Measurements from ENCODE around the gene TOGARAM2.

DNA sequence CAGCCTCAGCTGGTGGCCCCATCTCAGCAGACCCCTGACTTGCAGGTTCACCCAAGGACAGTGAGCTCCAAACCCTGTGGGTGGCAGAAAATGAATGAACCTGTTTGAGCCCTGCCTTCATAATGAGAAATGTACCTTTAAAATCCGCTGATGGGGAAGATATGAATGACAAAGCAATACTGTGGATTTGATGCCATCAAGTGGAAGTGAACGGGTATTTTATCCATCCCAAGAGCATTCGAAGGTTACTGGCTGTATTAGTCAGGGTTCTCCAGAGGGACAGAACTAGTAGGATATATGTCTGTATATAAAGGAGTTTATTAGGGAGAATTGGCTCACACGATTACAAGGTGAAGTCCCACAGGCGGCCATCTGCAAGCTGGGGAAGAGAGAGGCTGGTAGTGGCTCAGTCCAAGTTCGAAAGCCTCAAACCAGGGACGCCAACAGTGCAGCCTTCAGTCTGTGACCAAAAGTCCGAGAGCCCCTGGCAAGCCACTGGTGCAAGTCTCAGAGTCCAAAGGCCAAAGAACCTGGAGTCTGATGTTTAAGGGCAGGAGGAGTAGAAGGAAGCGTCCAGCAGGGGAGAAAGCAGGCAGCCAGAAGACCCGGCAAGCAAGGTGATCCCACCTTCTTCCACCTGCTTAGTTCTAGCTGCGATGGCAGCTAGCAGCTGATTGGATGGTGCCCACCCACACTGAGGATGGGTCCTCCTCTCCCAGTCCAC, 32.1 kb downstream of the TOGARAM2 start:
- TF ChIP-seq RAD21 (IDR thresholded peaks at IDR 0.05; ENCODE audit: low read depth) (peak; percentile 45; the same call in 1 of the 2 replicates), EP300 (IDR thresholded peaks at IDR 0.05; ENCODE audit: borderline replicate concordance) (no peak), CREB1 (IDR thresholded peaks at IDR 0.05; ENCODE audit: low read depth) (no peak), TEAD4 (IDR thresholded peaks at IDR 0.05) (no peak), FOXM1 (IDR thresholded peaks at IDR 0.05; ENCODE audit: borderline replicate concordance, low read depth) (no peak), CEBPB (IDR thresholded peaks at IDR 0.05) (no peak), YY1 (IDR thresholded peaks at IDR 0.05; ENCODE audit: low read depth) (no peak), TAF1 (IDR thresholded peaks at IDR 0.05; ENCODE audit: low read depth) (no peak)
- TF ChIP-seq, protein P1, sequence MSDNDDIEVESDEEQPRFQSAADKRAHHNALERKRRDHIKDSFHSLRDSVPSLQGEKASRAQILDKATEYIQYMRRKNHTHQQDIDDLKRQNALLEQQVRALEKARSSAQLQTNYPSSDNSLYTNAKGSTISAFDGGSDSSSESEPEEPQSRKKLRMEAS (IDR thresholded peaks at IDR 0.05) = no peak
- TF ChIP-seq, protein P2, sequence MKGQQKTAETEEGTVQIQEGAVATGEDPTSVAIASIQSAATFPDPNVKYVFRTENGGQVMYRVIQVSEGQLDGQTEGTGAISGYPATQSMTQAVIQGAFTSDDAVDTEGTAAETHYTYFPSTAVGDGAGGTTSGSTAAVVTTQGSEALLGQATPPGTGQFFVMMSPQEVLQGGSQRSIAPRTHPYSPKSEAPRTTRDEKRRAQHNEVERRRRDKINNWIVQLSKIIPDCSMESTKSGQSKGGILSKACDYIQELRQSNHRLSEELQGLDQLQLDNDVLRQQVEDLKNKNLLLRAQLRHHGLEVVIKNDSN (IDR thresholded peaks at IDR 0.05) = no peak
- TF ChIP-seq, protein P3, sequence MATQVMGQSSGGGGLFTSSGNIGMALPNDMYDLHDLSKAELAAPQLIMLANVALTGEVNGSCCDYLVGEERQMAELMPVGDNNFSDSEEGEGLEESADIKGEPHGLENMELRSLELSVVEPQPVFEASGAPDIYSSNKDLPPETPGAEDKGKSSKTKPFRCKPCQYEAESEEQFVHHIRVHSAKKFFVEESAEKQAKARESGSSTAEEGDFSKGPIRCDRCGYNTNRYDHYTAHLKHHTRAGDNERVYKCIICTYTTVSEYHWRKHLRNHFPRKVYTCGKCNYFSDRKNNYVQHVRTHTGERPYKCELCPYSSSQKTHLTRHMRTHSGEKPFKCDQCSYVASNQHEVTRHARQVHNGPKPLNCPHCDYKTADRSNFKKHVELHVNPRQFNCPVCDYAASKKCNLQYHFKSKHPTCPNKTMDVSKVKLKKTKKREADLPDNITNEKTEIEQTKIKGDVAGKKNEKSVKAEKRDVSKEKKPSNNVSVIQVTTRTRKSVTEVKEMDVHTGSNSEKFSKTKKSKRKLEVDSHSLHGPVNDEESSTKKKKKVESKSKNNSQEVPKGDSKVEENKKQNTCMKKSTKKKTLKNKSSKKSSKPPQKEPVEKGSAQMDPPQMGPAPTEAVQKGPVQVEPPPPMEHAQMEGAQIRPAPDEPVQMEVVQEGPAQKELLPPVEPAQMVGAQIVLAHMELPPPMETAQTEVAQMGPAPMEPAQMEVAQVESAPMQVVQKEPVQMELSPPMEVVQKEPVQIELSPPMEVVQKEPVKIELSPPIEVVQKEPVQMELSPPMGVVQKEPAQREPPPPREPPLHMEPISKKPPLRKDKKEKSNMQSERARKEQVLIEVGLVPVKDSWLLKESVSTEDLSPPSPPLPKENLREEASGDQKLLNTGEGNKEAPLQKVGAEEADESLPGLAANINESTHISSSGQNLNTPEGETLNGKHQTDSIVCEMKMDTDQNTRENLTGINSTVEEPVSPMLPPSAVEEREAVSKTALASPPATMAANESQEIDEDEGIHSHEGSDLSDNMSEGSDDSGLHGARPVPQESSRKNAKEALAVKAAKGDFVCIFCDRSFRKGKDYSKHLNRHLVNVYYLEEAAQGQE (IDR thresholded peaks at IDR 0.05; ENCODE audit: low read depth) = no peak
